HG03565 (cell line): ENCODE measurements around the gene BARHL2.

Source experiments
- ATAC-seq: cut with Tn5 transposase; IDR thresholded peaks from one replicate; pipeline ENCODE4 v1.9.1; 2021; ENCODE audit warnings: mild to moderate bottlenecking, moderate library complexity; ENCODE audit not compliant: unreplicated experiment

Gene BARHL2

DNA sequence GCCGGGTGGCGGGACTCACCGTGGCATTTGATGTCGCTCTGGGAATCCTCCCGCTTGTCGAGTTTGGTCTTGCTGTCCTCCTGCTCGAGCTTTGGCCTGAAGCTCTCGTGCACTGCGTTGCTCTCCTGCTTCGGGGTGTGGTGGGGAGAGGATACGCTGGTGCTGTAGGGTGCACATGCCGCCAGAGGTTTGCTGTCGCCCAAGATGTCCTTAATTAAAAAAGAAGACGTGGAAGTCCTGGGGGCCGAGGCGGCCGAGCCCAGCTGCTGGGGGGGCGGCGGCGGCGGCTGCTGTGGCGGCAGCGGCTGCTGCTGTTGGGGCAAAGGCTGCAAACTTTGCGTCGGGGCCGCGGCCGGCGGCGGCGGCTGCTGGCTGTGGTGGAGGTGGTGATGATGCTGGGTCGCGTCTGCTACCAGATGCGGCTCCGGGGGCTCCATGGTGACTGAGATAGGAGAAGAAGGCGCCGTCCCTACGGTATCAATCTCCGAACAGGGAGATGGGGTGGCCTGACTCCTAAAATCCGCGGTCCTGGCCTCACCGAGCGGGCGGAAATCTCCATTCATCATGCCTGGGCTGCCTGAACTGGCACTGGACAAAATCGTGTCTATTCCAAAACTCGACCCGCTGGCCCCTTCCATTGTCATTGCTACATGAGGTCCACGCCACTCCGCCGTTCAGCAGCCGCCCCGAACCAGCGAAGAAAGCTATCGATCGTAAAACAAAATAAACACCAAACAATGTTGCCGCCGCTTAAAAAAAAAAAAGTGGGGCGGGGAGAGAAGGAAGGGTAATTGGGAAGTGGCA lies at the start of gene BARHL2:
Gene BARHL2, minus strand, starts transcription at position 751 of the 804 bp plus-strand sequence. Its CDS starts 107 bp downstream, at position 644.
- no peak for ATAC-seq

DNA sequence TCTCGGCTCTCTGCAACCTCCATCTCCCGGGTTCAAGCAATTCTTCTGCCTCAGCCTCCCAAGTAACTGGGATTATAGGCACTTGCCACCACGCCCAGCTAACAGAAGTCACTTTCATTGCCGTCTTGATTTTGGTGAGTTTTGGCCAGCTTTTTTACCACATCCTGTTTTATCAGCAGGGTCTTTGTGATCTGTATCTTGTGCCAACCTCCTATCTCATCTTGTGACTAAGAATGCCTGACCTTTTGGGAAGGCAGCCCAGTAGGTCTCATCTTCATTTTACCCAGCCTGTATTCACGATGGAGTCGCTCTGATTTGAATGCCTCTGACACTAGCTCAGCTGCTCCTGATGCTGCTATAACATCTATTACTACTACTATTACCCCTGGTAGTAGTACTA lies 46.8 kb upstream of the BARHL2 start:
- ATAC-seq = no peak

DNA sequence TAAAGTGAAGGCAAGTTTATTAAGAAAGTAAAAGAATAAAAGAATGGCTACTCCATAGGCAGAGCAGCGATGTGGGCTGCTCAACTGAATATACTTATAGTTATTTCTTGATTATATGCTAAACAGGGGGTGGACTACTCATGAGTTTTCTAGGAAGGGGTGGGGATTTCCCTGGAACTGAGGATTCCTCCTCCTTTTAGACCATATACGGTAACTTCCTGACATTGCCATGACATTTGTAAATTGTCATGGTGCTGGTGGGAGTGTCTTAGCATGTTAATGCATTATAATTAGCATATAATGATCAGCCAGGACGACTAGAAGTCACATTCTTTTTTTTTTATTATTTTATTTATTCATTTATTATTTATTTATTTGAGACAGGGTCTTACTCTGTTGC lies 46.4 kb upstream of the BARHL2 start:
- ATAC-seq = no peak

DNA sequence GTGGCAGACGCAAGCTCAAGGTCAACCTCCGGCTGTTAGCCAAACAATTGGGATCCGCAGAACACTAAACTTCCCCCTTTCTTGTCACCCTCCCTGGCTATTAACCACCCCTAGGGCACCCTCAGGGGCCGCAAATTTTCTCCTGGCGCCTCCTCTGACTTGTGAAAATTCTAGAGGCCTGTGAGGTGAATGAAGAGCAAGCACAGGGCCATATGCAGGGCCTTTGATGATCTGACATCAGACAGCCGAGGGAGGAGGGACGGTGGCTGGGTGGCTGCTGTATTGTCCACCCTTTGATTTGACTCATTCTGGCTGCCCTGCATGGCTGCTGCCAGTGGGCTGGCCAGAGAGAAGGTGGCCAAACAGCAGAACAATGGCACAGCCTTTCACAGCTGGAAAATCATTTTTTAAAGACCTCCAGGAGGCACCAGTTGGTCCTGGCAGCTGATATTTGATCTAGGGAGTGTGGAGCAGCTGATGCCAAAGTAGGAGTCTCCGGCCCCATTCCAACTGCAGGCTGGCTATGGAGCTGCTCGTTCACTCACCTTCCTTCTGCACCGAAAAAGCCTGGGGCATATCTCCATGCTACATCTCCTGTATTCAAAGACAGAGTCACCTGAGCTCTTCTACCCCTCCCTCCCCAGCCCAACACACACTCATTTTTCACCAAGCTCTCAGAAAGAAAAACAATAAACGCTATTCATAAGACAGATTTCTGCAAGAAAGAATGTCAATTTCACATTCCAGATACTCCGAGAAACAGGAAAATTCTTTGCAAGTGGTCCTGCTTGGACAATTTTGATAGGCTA lies 44.9 kb upstream of the BARHL2 start:
- ATAC-seq = no peak

DNA sequence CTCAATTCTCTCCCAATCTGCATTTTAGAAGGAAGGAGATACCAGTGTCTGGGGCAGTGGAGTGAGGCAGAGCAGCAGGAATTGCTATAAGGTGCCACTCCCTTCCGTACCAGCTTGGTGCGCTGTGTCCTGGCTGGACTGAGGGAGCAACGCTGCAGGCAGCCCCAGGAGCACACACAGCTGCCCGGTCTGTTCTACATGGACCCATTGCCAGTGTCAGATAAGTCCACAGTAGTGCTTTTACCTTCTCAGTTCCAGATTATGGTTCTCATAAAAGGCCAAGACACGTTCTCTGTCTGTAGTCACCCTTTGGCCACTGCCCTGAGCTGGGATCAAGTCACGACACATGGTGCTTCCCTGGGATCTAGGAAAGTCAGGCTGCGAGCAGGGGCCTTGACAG lies 44.1 kb upstream of the BARHL2 start:
- ATAC-seq = no peak

DNA sequence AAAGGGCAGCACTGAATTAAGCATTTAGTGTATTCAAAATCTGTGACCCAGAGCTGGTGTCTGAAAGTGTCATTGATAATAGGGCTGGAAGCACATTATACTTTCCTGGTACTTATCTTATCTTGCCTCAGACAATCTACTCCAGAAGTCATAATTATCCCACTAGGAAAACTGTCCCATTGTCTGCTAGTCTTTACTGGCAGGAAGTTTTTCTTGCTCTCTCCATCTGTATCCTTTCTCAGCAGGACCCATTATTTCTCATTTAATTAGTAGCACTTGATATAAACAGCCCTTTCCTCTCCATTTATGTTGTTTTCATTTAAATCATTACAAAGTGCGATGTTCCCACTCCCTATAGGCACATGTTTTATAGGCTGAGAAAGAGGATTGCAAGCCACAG lies 36.5 kb upstream of the BARHL2 start:
- no peak for ATAC-seq

DNA sequence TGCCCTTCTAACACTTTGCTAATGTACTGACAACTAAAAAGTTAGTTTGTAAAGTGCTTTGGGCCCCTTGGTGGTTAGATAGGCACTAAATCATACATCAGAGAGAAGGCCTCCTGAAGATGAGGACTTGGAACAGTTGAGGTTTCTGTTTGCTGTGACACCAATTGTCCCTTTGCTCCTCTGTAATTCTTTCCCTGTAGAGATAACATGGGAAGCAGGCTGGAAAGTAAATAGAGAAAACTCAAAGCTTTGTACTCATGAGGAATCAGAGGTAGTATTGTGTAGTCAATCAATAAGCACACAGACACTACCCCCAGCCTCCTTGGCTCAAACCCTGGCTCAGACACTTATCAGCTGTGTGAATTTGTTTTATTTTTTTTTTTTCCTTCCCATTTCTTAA lies 31.6 kb upstream of the BARHL2 start:
- no peak for ATAC-seq

DNA sequence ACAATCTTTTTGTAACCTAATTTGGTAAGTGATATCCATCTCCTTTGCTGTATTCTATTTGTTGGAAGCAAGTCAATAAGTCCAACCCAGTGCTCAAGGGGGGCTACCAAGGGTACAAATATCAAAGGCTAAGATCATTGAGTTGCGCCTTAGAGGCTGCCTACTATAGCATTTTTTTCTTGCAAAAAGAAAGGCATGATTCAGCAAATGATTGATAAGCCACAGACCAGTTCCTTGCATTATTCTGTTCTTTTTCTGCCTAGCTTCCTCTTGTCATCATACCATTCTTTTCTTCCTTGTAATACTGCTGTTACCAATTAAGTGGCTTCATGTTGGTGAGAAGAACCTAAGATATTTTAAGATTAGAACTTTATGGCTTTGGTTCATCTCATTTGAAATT lies 29.8 kb upstream of the BARHL2 start:
- ATAC-seq = no peak

DNA sequence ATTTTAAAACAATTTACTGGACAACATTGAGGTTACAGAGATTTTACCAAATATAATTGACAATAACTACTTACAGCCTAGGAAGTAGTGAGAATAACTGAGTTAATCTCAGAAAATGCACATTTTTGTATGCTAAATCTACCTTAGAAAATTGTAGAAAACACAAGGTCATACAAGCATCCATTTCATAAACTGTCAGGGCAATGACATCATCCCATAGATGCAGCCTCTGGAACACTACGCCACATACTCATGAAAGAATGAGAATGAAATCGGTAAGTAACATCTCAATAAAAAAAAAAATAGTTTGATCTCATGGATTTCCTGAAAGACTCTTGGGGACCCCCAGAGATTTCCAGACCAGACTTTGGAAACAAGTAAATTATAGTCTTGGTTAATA lies 28.9 kb upstream of the BARHL2 start:
- ATAC-seq = no peak

DNA sequence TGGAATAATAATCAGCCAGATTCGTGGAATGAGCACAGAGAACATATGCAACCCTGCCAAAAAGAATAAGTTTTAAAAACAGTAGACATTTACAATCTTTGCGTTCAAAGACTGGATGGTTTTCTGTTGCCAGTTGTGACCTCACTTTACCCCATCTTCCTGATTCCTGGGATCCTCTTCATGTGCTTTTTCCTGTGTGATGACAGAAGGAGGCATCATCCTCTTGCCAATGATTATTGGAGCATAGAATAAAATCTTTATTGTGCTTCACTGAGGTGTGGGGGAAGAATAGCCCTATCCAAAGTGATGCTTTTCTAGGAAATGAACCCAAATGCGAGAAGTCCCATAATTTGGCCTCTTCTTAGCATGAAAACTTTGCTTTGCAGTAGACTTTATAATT lies 15.0 kb upstream of the BARHL2 start:
- ATAC-seq = no peak

DNA sequence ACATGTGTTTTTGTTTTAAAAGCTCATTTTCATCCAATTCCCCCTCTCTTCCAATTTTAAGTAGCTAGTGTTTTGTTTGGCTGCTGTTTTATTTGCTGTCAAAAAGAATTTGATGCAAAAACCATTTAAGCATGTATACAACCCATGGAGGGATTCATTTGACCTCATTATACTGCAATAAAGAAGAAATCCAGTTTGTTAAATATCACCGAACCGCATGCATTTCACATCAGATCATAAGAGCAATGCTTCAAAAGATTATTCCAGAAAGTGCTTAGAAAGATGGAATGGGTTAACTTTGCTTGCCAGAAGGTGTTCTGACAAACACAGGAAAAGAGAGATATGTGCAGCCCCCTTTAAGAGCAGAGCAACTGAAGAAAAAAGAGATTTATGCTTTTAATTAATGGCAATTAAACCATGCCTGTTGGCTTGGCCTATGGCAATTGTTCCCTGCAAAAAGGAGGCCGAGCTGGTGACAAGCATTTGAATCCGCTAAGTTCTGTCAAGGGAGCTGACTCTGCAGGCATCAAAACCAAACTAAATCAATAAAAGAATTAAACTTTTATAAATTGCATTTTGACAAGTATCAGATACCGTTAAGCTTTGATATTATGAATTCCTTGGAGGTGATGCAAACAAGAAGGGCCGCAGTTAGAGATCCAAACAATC lies 14.4 kb upstream of the BARHL2 start:
- ATAC-seq = no peak

DNA sequence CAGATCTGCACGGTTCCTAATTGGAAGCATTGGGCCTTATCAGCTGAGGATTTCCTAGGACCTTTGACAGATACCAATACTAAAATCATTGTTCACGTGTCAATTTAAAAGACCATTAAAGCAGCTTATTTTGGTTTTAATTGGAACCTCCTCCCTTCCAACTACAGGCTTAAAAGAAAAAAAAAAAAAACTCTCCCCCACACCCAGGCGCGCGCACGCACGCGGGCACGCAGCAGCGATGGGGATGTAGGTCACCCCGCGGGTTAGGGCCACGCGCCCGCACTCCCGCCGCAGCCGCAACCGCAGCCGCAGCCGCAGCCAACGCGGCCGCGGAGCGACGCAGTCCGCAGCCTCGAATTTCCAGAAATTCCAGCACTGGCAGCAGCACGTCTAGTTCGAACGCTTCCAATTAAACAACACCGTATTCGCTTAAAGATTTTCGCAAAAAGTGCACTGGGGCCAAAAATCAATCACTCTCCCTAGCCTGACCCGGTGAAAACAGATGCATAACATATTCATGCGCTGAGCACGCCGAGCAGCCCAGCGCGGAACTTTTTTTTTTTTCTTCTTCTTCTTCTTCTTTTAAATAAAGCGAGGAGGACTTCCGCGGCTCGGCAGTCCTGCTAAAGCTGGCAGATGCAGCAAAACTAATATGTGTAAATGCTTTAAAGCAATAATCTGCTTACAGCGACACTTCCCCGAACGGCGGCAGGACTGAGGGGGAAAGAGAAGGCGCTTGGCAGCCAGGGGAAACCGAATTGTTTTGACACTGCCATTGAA lies 13.3 kb upstream of the BARHL2 start:
- ATAC-seq = no peak

DNA sequence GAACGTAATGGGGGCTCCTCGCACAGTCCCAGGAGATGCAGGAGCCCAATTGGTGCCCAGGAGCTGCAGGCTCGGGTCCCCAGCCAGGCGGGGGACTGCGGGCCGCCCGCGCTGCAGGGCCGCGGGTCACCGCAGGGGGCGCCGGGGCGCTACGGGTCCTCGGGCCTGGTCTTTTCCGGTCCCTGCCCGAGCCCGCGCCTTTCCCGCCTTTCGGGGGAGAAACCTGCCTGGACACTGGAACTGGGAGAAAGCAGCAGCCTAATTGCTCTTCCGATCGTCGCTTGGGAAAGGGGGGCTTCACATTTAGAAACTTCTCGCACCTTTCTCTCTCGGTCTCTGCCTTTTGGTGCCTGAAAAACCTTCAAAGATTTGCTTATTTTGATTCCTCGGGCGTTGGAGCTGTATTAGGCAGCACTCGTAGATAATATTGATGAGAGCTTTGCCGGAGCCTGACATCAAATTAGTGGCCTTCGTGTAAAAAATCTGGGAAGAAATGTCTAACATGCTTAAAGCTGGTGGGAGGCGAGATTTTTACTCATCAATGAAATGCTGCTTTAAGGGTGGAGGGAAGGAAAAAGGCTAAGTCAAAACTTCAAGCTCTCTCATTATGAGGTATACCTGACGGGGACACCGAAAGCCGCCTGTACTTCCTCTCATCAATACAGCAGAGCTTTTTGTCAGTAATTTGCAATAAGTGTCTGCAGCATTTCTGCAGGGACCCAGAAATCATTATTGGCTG lies 12.6 kb upstream of the BARHL2 start:
- no peak for ATAC-seq

DNA sequence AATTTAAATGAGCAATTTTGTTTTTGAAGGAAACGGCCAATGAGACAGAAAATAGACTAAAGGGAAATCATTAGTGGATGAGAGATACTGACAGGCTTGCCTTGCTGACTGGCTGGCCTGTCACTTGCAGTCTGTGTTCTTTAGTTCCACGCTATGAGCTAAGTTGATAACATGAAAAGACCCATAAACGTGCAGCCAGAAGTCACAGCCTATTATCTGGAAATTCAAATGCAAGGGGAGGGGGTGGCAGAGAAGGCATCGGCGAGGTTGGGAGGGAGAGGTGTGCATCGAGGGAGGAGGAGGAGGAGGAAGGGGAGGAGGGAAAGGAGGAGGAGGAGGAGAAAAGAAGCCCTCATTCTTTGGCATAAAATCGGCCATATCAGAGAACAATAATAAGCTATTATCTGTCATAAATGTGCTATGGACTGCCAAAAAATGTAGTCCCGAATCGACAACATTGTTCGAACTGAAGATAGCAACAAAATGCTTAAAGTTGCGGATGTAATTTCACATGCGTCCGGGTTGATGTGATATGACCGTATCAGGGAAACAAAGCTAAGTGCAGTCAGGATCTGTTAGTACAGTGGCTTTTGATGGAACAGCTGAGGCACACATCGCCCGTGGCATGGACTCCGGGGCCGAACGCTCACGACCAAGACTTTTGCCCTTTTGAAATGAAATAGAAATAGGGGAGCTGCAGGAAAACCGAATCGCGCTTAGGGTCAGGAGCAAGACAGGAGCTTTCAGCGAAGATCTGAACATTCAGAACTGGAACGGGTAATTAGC lies 11.6 kb upstream of the BARHL2 start:
- no peak for ATAC-seq

DNA sequence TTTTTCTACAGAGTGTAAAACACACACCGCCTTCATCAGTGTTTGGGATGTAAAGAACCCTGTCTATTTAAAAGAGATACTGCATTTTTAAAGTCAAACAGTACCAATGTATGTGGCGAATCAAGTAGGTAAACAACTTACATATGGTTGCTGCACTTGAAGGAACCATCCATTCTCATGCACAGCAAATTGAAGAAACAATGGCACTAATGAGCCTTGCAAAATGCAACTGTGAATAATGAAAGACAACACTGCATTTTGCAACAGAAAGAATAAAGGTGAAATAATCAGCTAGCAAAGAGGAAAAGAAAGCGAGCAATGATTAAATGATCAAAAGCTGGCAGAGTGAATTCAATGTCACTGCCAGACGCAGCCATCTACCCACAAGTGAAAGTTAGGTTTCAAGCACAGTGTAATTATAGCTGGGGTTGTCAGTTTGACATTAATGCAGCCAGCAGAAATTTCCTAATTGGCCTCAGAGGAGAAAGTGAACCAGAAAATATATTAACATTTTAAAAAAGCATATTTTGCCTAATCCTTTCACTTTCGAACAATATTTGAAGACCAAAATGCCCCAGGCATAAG lies 10.9 kb upstream of the BARHL2 start:
- ATAC-seq = no peak

DNA sequence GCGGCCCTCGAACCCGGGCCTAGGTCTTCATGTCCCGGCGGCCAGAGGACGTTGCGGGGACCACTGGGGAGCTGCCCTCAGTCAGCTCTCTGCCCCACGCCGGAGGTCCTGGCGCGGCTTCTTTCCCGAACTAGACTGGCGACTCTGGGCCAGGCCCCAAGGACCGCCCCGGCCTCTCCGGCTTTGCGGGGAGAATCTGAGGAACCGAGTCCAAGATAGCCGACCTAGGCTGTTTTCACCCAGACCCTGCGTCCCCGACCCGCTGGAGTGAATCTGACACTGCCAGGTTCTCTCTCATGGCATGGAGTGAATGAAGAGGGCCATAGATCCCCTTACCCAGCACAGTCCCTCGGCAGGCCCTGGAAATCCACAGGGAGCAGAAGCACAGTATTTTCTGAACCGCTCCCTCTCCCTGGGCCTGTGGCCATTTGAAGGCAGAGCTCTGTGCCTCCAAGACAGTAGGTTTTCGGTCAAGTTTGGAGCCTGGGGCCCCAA lies 9.9 kb upstream of the BARHL2 start:
- no peak for ATAC-seq

DNA sequence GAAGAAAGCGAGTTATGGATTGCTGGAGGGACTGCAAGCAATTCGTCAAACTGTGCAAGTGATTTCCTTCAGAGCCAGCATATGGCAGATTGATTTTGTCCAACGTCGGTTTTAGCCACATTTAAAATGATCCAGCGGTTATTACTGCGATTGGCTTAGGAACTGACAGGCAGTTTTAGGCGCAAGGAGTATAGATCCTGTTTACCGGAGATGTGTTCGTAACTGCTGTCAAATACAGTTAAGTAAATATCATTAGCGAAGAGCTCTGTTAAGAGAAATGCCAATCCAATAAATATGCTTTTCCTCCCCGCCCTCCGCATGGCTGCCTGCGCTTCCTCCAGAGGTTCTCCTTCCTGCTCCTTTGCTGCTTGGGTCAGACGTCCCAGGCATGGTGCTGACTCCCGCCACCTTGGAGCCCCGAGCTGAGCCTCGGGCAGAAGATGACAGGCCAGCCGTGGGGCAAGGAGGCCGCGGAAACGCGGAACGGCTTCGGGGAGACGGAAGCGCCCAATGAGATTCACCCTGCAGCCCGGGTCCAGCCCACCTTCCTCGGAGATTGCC lies 9.4 kb upstream of the BARHL2 start:
- no peak for ATAC-seq

DNA sequence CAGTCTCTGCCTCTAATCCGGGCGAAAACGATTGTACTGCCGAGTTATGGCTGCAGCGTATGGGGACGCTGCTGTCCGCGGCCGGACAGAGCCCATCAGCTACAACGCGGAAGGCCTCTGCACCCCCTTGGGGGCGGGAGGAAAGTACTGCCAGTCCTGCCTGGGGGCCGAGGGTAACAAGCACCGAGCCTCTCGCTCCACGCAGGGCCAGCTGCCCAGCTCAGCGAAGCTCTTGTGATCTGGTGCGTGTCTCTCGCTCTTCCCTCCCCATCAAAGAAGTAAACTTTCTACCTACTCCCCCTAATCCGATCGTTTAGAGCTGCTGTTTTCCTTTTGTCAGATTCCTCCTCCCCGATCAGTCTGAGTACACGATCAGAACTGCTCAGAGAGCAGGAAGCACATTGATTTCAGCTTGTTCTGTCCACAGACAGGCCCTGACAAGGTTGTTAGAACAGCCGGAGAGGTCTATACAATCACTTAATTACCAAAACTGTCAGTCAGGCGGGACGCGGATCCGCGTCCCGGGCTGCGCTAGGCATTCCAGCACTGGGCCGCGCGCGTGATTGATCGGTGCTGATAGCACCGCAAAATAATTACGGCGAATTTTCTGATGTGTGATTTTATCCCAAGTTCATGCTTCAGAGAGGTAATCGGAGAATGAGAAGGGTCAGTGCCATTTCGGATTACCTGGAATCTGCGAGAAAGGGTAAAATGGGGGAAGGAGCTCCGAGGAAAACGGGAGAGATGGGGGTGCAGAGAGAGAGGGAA lies 8.7 kb upstream of the BARHL2 start:
- ATAC-seq = no peak
